ENCODE data around the gene FASN. TPM values are rescaled to one million over a fixed set of nuclear protein-coding genes. Genes with fewer than 3 reads are reported as not detected.

The FASN gene
- total RNA-seq, 6 donors from 2014 or later: 191 to 805 (median 577) TPM

- TF ChIP-seq CTCF (IDR thresholded peaks at IDR 0.05): no peak
- TF ChIP-seq EP300 (IDR thresholded peaks at IDR 0.05): no peak
- no peak for TF ChIP-seq POLR2A (IDR thresholded peaks at IDR 0.05)
- no peak for TF ChIP-seq POLR2AphosphoS5 (IDR thresholded peaks at IDR 0.05)
- ATAC-seq (ENCODE audit: low FRiP score in 2 of 2) (no peak), DNase-seq (no peak)
- peaks cover 24 to 61% (median 29%) of the 10 kb centered on the region in 4 donors for H3K4me1 ChIP-seq
- no peaks in the 10 kb centered on the region for H3K27me3 ChIP-seq
- H3K36me3 ChIP-seq: peaks cover 0 to 3% (median 0%) of the 10 kb centered on the region in 4 donors
- peak overlapping the region in 2 of 4 donors; percentile 35 to 36 for H3K27ac ChIP-seq
- H3K9me3 ChIP-seq: no peaks in the 10 kb centered on the region
- 53 to 64% methylated on average over 3 of the region's 3 CpGs for WGBS, 2 donors
- no peak overlapping the region for H3K4me3 ChIP-seq
These were observed 12.3 kb upstream of the FASN start for GRCh38 chr17:82110298-82110697.

GRCh38 chr17:82108961-82109475 lies 11.0 kb upstream of the FASN start:
- TF ChIP-seq EP300 (IDR thresholded peaks at IDR 0.05) (no peak), POLR2A (IDR thresholded peaks at IDR 0.05) (no peak), CTCF (IDR thresholded peaks at IDR 0.05) (no peak), POLR2AphosphoS5 (IDR thresholded peaks at IDR 0.05) (no peak)
- peaks cover 34 to 70% (median 41%) of the 10 kb centered on the region in 4 donors for H3K4me1 ChIP-seq
- peaks cover 0 to 3% (median 0%) of the 10 kb centered on the region in 4 donors for H3K36me3 ChIP-seq
- no peak overlapping the region for H3K4me3 ChIP-seq
- no peaks in the 10 kb centered on the region for H3K27me3 ChIP-seq
- WGBS, 2 donors: 90 to 92% methylated on average over 14 of the region's 14 CpGs
- ATAC-seq (ENCODE audit: low FRiP score in 2 of 2) (no peak), DNase-seq (peak in 1 of 2 donors; percentile 75)
- peak overlapping the region in 3 of 4 donors; percentile 64 to 92 (median 91) for H3K27ac ChIP-seq
- no peaks in the 10 kb centered on the region for H3K9me3 ChIP-seq

- WGBS, 2 donors: 77% methylated on average over 19 of the region's 19 CpGs
- peaks cover 36 to 70% (median 44%) of the 10 kb centered on the region in 4 donors for H3K4me1 ChIP-seq
- H3K27ac ChIP-seq: peak overlapping the region; percentile 64 to 92 (median 88)
- H3K27me3 ChIP-seq: no peaks in the 10 kb centered on the region
- TF ChIP-seq EP300 (IDR thresholded peaks at IDR 0.05) (peak in 1 of 4 donors; percentile 21), POLR2A (IDR thresholded peaks at IDR 0.05) (no peak), CTCF (IDR thresholded peaks at IDR 0.05) (no peak), POLR2AphosphoS5 (IDR thresholded peaks at IDR 0.05) (peak in 1 of 2 donors; percentile 36)
- ATAC-seq (ENCODE audit: low FRiP score in 2 of 2) (no peak), DNase-seq (peak in 1 of 2 donors; percentile 68)
- H3K4me3 ChIP-seq: no peak overlapping the region
- peaks cover 0 to 3% (median 0%) of the 10 kb centered on the region in 4 donors for H3K36me3 ChIP-seq
- H3K9me3 ChIP-seq: no peaks in the 10 kb centered on the region
These were observed 10.5 kb upstream of the FASN start for GRCh38 chr17:82108496-82108945.

GRCh38 chr17:82108038-82108437 lies 10.0 kb upstream of the FASN start:
- peak overlapping the region; percentile 85 to 92 (median 88) for H3K27ac ChIP-seq
- TF ChIP-seq POLR2AphosphoS5 (IDR thresholded peaks at IDR 0.05): no peak
- peak in 1 of 4 donors; percentile 16 for TF ChIP-seq POLR2A (IDR thresholded peaks at IDR 0.05)
- peaks cover 40 to 70% (median 49%) of the 10 kb centered on the region in 4 donors for H3K4me1 ChIP-seq
- H3K36me3 ChIP-seq: peaks cover 0 to 2% (median 0%) of the 10 kb centered on the region in 4 donors
- DNase-seq (peak in 1 of 2 donors; percentile 62), ATAC-seq (ENCODE audit: low FRiP score in 2 of 2) (no peak)
- no peaks in the 10 kb centered on the region for H3K9me3 ChIP-seq
- H3K4me3 ChIP-seq: no peak overlapping the region
- 79 to 84% methylated on average over 5 to 14 of the region's 14 CpGs for WGBS, 2 donors
- no peaks in the 10 kb centered on the region for H3K27me3 ChIP-seq

GRCh38 chr17:82107341-82107860 lies 9.4 kb upstream of the FASN start:
- 90 to 93% methylated on average over 13 to 24 of the region's 24 CpGs for WGBS, 2 donors
- TF ChIP-seq POLR2AphosphoS5 (IDR thresholded peaks at IDR 0.05) (no peak), EP300 (IDR thresholded peaks at IDR 0.05) (no peak), POLR2A (IDR thresholded peaks at IDR 0.05) (no peak), CTCF (IDR thresholded peaks at IDR 0.05) (peak in 1 of 6 experiments; percentile 37)
- ATAC-seq (ENCODE audit: low FRiP score in 2 of 2) (no peak), DNase-seq (peak in 1 of 2 donors; percentile 58)
- Histone ChIP-seq H3K4me3 (no peak overlapping the region), H3K4me1 (peaks cover 42 to 76% (median 53%) of the 10 kb centered on the region in 4 donors), H3K36me3 (no peaks in the 10 kb centered on the region), H3K27me3 (no peaks in the 10 kb centered on the region), H3K9me3 (no peaks in the 10 kb centered on the region), H3K27ac (peak overlapping the region; percentile 85 to 92 (median 88))
